ENCODE measurements around the gene RTN1.
A peak's percentile ranks its signal among the peaks of the same experiment; 100 is the strongest.

The RTN1 gene

GRCh38 chr14:59622631-59623030 is 247.9 kb downstream of the RTN1 start:
- DNase-seq = no peak

DNA sequence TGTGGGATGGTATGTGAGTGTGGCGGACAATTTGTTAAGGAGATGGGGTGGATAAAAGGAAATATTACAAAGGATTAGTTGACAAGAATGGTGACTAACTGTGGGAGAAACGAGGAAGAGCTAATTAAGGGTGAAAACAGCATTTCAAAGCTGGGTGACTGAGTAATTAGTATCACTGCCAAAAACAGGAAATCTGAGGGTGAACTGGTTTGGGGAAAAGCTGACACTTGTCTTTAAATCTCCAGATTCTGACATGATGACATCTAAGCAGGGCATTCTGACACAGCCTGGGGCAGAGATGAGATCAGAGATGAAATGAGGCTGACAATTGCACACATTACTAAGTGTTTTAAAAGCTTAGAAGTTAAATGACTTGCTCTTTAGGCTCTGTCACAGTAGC is 251.5 kb downstream of the RTN1 start:
- DNase-seq = no peak

- DNase-seq = no peak
Observed at GRCh38 chr14:59601056-59601455, 269.5 kb downstream of the RTN1 start.

GRCh38 chr14:59600211-59600945 is 270.2 kb downstream of the RTN1 start:
- no peak for DNase-seq

GRCh38 chr14:59595071-59595470 is 275.5 kb downstream of the RTN1 start:
- DNase-seq = no peak

DNA sequence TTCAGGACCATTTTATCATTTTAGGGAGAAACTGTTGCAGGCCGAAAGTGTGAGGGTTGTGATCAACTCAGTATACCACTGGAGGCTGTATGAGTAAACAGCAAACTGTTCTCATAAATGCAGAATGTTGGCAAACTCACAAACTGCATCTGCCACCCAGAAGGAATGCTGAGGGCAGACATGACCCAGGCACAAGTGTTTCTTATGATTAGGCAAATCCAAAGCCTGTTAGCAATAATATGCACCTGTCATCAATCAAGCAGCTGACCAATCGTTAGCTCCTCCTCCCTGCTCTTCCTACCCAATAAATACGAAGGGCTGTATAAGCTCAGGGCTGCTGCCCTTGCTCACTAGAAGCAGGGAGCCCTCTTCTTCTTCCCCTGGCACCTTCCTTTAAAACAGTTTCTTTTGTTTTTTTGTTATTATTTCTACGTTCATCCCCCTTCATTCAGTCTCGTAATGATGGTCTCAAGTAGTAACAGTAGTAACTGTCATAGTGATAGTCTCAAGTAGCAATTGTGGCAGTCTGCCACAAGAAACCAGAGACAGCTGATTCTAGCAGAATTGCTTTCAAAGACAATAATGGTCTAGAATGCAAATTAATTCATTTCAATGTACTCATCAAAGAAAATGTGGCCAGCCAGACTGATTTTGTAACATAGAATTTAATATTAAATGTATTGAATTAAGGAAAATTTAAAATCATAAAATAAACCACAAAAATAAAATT is 278.8 kb downstream of the RTN1 start:
- no peak for DNase-seq

GRCh38 chr14:59588101-59588500 is 282.5 kb downstream of the RTN1 start:
- no peak for DNase-seq

DNA sequence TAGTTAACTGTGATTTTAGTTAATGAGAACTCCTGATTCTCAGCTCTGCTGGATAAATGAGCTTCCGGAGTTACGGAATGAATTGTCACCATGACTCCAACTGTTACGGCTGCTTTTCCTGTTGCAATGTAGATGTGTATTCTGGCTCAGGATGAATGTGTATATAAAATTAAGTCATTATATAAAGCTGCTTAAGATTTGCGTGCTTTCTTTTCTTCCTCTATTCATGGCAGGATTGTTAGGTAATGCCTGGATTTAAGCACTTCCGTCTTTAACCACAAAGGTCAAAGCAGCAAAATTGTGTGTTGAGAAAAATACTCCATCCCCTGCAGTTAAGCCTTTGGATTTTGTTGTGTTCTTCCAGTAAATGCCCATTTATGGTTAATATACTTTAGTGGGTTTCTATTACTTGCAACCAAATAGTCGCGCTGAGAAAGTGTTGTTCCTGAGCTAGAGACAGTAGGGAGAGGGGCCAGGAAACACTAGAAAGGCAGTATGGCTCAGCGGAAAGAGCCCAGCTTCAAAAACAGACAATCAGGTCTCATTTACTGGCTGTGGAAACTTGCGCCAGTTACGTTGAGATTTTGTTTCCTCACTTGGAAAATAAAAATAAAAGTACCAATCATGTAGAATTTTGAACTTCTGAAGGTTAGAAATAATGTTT is 284.6 kb downstream of the RTN1 start:
- DNase-seq = peak; percentile 3

GRCh38 chr14:59583755-59584154 is 286.8 kb downstream of the RTN1 start:
- no peak for DNase-seq

DNA sequence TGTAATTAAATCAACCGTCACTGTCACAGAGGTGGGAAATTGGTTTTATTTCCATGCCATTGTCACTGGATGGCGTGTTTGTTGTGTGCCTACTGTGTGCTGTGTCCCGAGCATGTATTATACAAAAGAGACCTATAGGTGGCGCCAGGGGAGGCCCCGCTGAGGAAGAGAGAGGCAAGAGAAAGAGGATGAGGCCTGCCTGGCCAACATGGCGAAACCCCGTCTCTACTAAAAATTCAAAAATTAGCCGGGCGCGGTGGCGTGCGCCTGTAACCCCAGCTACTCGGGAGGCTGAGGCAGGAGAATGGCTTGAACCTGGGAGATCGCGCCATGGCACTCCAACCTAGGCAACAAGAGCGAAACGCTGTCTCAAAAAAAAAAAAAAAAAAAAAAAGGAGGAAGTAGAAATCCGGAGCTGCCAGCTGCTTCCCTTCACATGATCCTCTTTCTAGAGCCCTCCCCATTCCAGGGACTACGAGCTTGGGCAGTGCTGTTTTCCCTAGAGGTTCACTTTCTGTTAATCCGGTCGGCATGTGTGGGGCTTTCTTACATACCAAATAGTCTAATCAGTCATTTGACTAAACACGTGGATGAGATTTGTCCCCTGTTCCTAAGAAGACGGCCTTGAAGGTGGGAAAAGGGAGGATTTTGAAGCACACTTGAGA is 287.6 kb downstream of the RTN1 start:
- DNase-seq = no peak

- DNase-seq = no peak
Observed at GRCh38 chr14:59582161-59582560, 288.4 kb downstream of the RTN1 start.

- DNase-seq = no peak
Observed at GRCh38 chr14:59580911-59581310, 289.7 kb downstream of the RTN1 start.

GRCh38 chr14:59576332-59577294 is 294.0 kb downstream of the RTN1 start, which contains the start of gene CCDC175:
Gene CCDC175 (minus strand): TSS chr14:59576812. CDS start chr14:59576775, 37 bp downstream.
- DNase-seq = peak; percentile 70

- DNase-seq = peak; percentile 48
Observed at GRCh38 chr14:59570122-59570521, 300.5 kb downstream of the RTN1 start.

GRCh38 chr14:59566725-59567124 is 303.9 kb downstream of the RTN1 start:
- DNase-seq = no peak

DNA sequence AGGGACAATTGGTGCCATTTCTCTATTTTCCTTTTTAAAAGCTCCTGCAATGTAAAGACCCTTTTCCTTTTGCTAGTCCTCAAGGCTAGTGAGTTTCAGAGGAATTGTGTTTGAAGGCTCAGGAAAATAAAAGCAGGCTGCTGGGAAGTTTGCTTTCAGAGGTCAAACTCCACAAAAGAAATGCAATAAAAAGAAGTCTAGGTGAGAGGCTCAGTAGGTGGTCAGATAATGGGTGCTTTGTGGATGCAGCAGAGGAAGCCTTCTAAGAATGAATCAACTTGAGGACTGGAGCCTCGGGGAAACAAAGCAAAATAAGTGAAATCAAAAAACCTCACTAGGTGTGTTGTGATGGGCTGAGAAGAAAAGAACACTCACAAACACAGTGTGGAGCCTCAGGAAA is 304.3 kb downstream of the RTN1 start:
- no peak for DNase-seq

GRCh38 chr14:59565087-59565486 is 305.5 kb downstream of the RTN1 start:
- DNase-seq = no peak

GRCh38 chr14:59564366-59564765 is 306.2 kb downstream of the RTN1 start:
- DNase-seq = no peak

DNA sequence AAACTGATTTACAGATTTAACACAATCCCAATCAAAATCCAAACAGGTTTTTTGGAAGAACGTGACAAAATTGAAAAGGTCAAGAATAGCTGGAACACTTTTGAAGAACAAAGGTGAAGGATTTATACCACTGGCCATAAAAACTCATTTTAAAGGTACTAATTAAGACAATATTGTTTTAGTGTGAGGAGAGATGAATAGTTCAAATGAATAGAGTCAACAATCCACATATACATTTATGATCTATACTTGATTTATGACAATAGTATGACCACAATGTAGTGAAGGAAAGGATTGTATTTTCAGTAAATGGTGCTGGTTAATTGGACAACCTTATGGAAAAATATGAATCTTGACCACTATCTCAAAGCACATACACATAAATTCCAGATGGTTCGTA is 323.3 kb downstream of the RTN1 start:
- DNase-seq = no peak

All from DMS153 (cell line).